ENCODE results near the gene LSG1. TPM values are rescaled to one million over a fixed set of nuclear protein-coding genes. Genes with fewer than 3 reads are reported as not detected.

Gene LSG1
- total and polyA plus RNA-seq, 2 experiments from 2014 or later = 49.2 to 57.1 TPM

- TF ChIP-seq, protein P1, sequence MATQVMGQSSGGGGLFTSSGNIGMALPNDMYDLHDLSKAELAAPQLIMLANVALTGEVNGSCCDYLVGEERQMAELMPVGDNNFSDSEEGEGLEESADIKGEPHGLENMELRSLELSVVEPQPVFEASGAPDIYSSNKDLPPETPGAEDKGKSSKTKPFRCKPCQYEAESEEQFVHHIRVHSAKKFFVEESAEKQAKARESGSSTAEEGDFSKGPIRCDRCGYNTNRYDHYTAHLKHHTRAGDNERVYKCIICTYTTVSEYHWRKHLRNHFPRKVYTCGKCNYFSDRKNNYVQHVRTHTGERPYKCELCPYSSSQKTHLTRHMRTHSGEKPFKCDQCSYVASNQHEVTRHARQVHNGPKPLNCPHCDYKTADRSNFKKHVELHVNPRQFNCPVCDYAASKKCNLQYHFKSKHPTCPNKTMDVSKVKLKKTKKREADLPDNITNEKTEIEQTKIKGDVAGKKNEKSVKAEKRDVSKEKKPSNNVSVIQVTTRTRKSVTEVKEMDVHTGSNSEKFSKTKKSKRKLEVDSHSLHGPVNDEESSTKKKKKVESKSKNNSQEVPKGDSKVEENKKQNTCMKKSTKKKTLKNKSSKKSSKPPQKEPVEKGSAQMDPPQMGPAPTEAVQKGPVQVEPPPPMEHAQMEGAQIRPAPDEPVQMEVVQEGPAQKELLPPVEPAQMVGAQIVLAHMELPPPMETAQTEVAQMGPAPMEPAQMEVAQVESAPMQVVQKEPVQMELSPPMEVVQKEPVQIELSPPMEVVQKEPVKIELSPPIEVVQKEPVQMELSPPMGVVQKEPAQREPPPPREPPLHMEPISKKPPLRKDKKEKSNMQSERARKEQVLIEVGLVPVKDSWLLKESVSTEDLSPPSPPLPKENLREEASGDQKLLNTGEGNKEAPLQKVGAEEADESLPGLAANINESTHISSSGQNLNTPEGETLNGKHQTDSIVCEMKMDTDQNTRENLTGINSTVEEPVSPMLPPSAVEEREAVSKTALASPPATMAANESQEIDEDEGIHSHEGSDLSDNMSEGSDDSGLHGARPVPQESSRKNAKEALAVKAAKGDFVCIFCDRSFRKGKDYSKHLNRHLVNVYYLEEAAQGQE (IDR thresholded peaks at IDR 0.05; ENCODE audit: unreplicated experiment) = no peak
- TF ChIP-seq NANOG (IDR thresholded peaks at IDR 0.05; ENCODE audit: borderline replicate concordance) (no peak), ZNF114 (CRISPR knock-in tag; IDR thresholded peaks at IDR 0.05) (no peak), STAT1 (IDR thresholded peaks at IDR 0.05; ENCODE audit: unreplicated experiment) (no peak), JUNB (IDR thresholded peaks at IDR 0.05; ENCODE audit: unreplicated experiment) (no peak), ZNF331 (CRISPR knock-in tag; IDR thresholded peaks at IDR 0.05; ENCODE audit: low read depth) (no peak), CREB1 (CRISPR knock-in tag; IDR thresholded peaks at IDR 0.05; ENCODE audit: low read depth) (no peak)
- TF ChIP-seq, protein P2, sequence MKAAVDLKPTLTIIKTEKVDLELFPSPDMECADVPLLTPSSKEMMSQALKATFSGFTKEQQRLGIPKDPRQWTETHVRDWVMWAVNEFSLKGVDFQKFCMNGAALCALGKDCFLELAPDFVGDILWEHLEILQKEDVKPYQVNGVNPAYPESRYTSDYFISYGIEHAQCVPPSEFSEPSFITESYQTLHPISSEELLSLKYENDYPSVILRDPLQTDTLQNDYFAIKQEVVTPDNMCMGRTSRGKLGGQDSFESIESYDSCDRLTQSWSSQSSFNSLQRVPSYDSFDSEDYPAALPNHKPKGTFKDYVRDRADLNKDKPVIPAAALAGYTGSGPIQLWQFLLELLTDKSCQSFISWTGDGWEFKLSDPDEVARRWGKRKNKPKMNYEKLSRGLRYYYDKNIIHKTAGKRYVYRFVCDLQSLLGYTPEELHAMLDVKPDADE (IDR thresholded peaks at IDR 0.05) = no peak
Observed at GRCh38 chr3:194612221-194612620, 59.8 kb downstream of the LSG1 start (continued).

GRCh38 chr3:194610689-194611088 lies 61.3 kb downstream of the LSG1 start:
- peaks cover 11% of the 10 kb centered on the region; the same call in 1 of the 3 replicates for H3K36me3 Mint-ChIP-seq (ENCODE audit: low read depth)
- no peaks in the 10 kb centered on the region for H3K27me3 ChIP-seq (ENCODE audit: insufficient read depth)
- H3K4me1 Mint-ChIP-seq = peaks cover 3% of the 10 kb centered on the region; the same call in 2 of the 3 replicates

More at GRCh38 chr3:194610689-194611088, 61.3 kb downstream of the LSG1 start:
- DNase-seq (ENCODE audit: low spot score) (no peak), ATAC-seq (no peak)
- H3K36me3 ChIP-seq (ENCODE audit: insufficient read depth) = no peaks in the 10 kb centered on the region
- no peak overlapping the region for H2AFZ ChIP-seq
- H3K4me1 ChIP-seq (ENCODE audit: insufficient read depth) = no peaks in the 10 kb centered on the region
- no peaks in the 10 kb centered on the region for H3K9me2 ChIP-seq (ENCODE audit: insufficient read depth)
- no peak overlapping the region for H3K27ac Mint-ChIP-seq
- H3K27ac ChIP-seq (ENCODE audit: low read depth) = no peak overlapping the region
- H3K4me3 Mint-ChIP-seq = no peak overlapping the region
- no peak overlapping the region for H3K4me3 ChIP-seq
- TF ChIP-seq JUNB (IDR thresholded peaks at IDR 0.05; ENCODE audit: unreplicated experiment) = no peak
- TF ChIP-seq, protein P2 (IDR thresholded peaks at IDR 0.05) = no peak
- TF ChIP-seq CREB1 (CRISPR knock-in tag; IDR thresholded peaks at IDR 0.05; ENCODE audit: low read depth) = no peak
- TF ChIP-seq, protein P3, sequence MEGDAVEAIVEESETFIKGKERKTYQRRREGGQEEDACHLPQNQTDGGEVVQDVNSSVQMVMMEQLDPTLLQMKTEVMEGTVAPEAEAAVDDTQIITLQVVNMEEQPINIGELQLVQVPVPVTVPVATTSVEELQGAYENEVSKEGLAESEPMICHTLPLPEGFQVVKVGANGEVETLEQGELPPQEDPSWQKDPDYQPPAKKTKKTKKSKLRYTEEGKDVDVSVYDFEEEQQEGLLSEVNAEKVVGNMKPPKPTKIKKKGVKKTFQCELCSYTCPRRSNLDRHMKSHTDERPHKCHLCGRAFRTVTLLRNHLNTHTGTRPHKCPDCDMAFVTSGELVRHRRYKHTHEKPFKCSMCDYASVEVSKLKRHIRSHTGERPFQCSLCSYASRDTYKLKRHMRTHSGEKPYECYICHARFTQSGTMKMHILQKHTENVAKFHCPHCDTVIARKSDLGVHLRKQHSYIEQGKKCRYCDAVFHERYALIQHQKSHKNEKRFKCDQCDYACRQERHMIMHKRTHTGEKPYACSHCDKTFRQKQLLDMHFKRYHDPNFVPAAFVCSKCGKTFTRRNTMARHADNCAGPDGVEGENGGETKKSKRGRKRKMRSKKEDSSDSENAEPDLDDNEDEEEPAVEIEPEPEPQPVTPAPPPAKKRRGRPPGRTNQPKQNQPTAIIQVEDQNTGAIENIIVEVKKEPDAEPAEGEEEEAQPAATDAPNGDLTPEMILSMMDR (conservative IDR thresholded peaks at IDR 0.05; ENCODE audit: low read depth in 2 of 2) = no peak
- TF ChIP-seq EZH2phosphoT487 (IDR thresholded peaks at IDR 0.05; ENCODE audit: unreplicated experiment) = no peak
- no peak for TF ChIP-seq EZH2 (IDR thresholded peaks at IDR 0.05; ENCODE audit: low read depth, unreplicated experiment)
- TF ChIP-seq, protein P1 (IDR thresholded peaks at IDR 0.05; ENCODE audit: unreplicated experiment) = no peak
- no peak for TF ChIP-seq POLR2AphosphoS5 (IDR thresholded peaks at IDR 0.05; ENCODE audit: low read depth)
- no peak for TF ChIP-seq ZNF114 (CRISPR knock-in tag; IDR thresholded peaks at IDR 0.05)
- TF ChIP-seq NANOG (IDR thresholded peaks at IDR 0.05; ENCODE audit: borderline replicate concordance) = no peak
- no peaks in the 10 kb centered on the region; the same call in 2 of the 3 replicates for H3K9me3 Mint-ChIP-seq
- no peaks in the 10 kb centered on the region for H3K79me2 ChIP-seq (replicated peaks; ENCODE audit: insufficient read depth)
- no peaks in the 10 kb centered on the region for H3F3A ChIP-seq (replicated peaks; ENCODE audit: low read depth)
- peaks cover 5% of the 10 kb centered on the region for H3K27me3 Mint-ChIP-seq (ENCODE audit: insufficient read depth, low read depth, poor library complexity)
- no peak overlapping the region for H3K4me2 ChIP-seq
- no peaks in the 10 kb centered on the region for H4K20me1 ChIP-seq (replicated peaks; ENCODE audit: insufficient read depth)
